CD4-positive, alpha-beta T cell treated with Interleukin-10 for 1 hour (primary cell): ENCODE measurements around the gene HDAC1.

Experiments
- DNase-seq: peaks from one replicate; pipeline ENCODE4 v3.0.0-alpha.2; 2020

HDAC1 gene

GRCh38 chr1:32331549-32331948, 39.7 kb downstream of the HDAC1 start:
- no peak for DNase-seq

GRCh38 chr1:32332290-32333079, 40.6 kb downstream of the HDAC1 start:
- DNase-seq = no peak

GRCh38 chr1:32333251-32333963, 41.5 kb downstream of the HDAC1 start:
- DNase-seq = no peak

- DNase-seq = no peak
These were observed 42.5 kb downstream of the HDAC1 start for GRCh38 chr1:32334274-32334861.

- DNase-seq = peak; percentile 73
These were observed 43.1 kb downstream of the HDAC1 start for GRCh38 chr1:32334864-32335534.

GRCh38 chr1:32335535-32335789, 43.6 kb downstream of the HDAC1 start:
- no peak for DNase-seq

- DNase-seq = peak; percentile 90
These were observed 44.1 kb downstream of the HDAC1 start, which contains the start of gene MARCKSL1 for GRCh38 chr1:32335790-32336590. MARCKSL1 (minus strand) TSS chr1:32336233; CDS start chr1:32336033, 200 bp downstream.

GRCh38 chr1:32336591-32336932, 44.7 kb downstream of the HDAC1 start:
- DNase-seq = no peak

GRCh38 chr1:32336963-32337675, 45.2 kb downstream of the HDAC1 start:
- peak; percentile 78 for DNase-seq

- DNase-seq = peak; percentile 41
These were observed 46.2 kb downstream of the HDAC1 start for GRCh38 chr1:32337855-32338636.

- DNase-seq = no peak
These were observed 46.8 kb downstream of the HDAC1 start for GRCh38 chr1:32338637-32339145.

GRCh38 chr1:32339363-32339978, 47.6 kb downstream of the HDAC1 start:
- no peak for DNase-seq

- no peak for DNase-seq
These were observed 49.4 kb downstream of the HDAC1 start for GRCh38 chr1:32341186-32341757.

GRCh38 chr1:32341971-32342370, 50.1 kb downstream of the HDAC1 start:
- DNase-seq = no peak

- no peak for DNase-seq
These were observed 50.8 kb downstream of the HDAC1 start for GRCh38 chr1:32342704-32343103.

GRCh38 chr1:32345289-32345827, 53.5 kb downstream of the HDAC1 start:
- peak; percentile 34 for DNase-seq

GRCh38 chr1:32346532-32347157, 54.8 kb downstream of the HDAC1 start:
- DNase-seq = no peak

- no peak for DNase-seq
These were observed 57.4 kb downstream of the HDAC1 start for GRCh38 chr1:32349211-32349708.

- DNase-seq = no peak
These were observed 59.0 kb downstream of the HDAC1 start for GRCh38 chr1:32350785-32351398.
